Measurements from ENCODE around the gene DRC3.

DRC3 gene

DNA sequence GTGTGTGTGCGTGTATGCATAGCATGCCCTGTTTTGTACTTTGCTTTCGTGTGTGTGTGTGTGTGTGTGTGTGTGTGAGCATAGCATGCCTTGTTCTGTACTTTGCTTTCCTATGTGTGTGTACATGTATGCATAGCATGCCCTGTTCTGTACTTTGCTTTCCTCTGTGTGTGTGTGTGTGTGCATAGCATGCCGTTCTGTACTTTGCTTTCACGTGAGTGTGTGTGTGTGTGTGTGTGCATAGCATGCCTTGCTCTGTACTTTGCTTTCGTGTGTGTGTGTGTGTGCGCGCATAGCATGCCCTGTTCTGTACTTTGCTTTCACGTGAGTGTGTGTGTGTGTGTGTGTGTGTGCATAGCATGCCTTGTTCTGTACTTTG is 27.4 kb downstream of the DRC3 start:
- intact Hi-C loops (cut with micrococcal nuclease), result no loop called here
- H3K27me3 Mint-ChIP-seq, result no peaks in the 10 kb centered on the region
- no peaks in the 10 kb centered on the region for H3K4me1 Mint-ChIP-seq (ENCODE audit: low read depth)

DNA sequence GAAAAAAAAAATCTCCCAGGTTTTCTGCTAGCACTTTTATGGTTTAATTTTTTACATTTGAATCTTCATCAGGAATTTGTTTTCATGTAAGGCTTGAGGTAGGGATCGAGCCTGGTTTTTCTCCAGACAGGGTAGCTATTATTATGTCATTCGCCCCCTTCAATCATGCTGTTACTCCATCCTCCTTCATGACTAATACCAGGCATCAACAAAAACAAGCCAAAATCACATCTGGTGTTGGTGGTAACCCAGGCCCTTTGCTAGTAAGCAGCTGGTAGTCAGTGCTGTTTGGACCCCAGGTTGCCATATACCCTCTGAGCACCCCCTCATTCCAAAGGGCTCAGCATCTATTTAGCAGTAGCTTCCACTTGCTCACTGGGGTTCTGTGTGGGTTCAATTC is 29.5 kb downstream of the DRC3 start:
- no peaks in the 10 kb centered on the region for H3K4me1 Mint-ChIP-seq (ENCODE audit: low read depth)
- intact Hi-C loops (cut with micrococcal nuclease), result no loop called here
- no peak overlapping the region for H3K4me3 Mint-ChIP-seq
- H3K27me3 Mint-ChIP-seq, result no peaks in the 10 kb centered on the region
- H3K27ac Mint-ChIP-seq, result no peak overlapping the region
- H3K36me3 Mint-ChIP-seq (ENCODE audit: low read depth), result peaks cover 30% of the 10 kb centered on the region
- H3K9me3 Mint-ChIP-seq, result no peaks in the 10 kb centered on the region

More for the DNA sequence above, 27.4 kb downstream of the DRC3 start:
- Mint-ChIP-seq H3K9me3 (no peaks in the 10 kb centered on the region), H3K36me3 (ENCODE audit: low read depth) (peaks cover 8% of the 10 kb centered on the region), H3K4me3 (no peak overlapping the region), H3K27ac (no peak overlapping the region)

DNA sequence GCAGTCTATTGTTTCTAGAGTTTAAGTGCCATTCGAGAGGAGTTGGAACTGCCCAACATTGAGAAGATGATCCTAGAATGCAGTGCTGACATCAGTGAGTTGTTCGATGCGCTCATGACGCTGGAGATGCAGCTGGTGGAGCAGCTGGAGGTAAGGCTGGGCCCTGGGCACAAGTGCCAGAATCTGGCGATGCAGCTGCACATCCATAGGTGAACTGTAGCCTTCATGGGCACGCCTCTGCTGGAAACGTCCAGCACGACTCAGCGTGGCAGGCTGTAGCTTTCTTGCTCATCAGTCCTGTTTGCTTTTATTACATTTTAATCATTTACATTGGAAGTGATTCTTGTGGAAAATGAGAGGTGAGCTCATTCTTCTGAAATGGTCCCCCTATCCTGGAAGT is 31.7 kb downstream of the DRC3 start:
- H3K27me3 Mint-ChIP-seq, result no peaks in the 10 kb centered on the region
- H3K27ac Mint-ChIP-seq, result no peak overlapping the region
- intact Hi-C loops (cut with micrococcal nuclease), result no loop called here
- H3K4me3 Mint-ChIP-seq, result no peak overlapping the region
- no peaks in the 10 kb centered on the region for H3K4me1 Mint-ChIP-seq (ENCODE audit: low read depth)
- H3K9me3 Mint-ChIP-seq, result no peaks in the 10 kb centered on the region
- peaks cover 51% of the 10 kb centered on the region for H3K36me3 Mint-ChIP-seq (ENCODE audit: low read depth)

DNA sequence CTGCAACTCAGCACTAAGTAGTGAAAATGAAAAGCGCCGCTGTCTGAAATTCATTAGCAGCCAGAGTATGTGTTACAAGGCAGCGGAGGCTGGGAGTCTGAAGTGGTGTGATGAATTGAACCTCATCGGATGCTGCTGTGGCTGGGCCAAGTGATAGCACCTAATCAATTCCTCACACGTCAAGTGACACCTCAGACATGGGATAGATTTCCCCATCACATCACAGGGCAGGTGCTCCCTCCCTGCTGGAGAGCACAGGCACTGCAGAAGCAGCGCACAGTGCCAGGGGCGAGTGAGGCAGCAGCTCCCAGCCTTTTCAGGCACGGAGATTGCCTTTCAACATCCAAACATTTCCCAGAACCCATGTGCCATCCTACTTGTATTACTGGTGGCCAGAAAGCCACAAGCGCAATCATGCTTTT is 32.2 kb downstream of the DRC3 start:
- H3K27ac Mint-ChIP-seq, result no peak overlapping the region

DNA sequence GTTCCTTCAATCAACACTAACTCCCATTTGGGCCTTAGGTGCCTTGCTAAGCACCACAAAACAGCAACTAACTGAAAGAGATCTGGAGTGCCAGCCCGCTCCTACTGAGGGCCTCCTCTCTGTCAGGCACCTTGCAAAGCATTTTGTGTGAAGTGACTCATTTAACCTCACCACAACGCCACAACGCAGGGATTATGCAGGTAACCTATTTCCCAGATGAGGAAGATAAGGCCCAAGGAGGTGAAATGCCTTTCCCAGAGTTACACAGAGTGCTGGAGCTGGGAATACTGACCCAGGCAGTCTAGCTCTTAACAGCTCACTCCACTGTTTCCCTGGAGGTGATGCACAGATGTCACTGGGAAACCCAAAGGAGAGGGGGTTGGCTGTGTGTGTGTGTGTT is 32.8 kb downstream of the DRC3 start:
- Mint-ChIP-seq H3K36me3 (ENCODE audit: low read depth) (peaks cover 63% of the 10 kb centered on the region), H3K4me3 (no peak overlapping the region), H3K9me3 (no peaks in the 10 kb centered on the region), H3K27ac (no peak overlapping the region), H3K4me1 (ENCODE audit: low read depth) (no peaks in the 10 kb centered on the region), H3K27me3 (no peaks in the 10 kb centered on the region)
- intact Hi-C loops (cut with micrococcal nuclease), result no loop called here

More for the DNA sequence above, 32.2 kb downstream of the DRC3 start:
- H3K36me3 Mint-ChIP-seq (ENCODE audit: low read depth), result peaks cover 57% of the 10 kb centered on the region
- no peaks in the 10 kb centered on the region for H3K9me3 Mint-ChIP-seq
- no peak overlapping the region for H3K4me3 Mint-ChIP-seq
- no peaks in the 10 kb centered on the region for H3K27me3 Mint-ChIP-seq
- intact Hi-C loops (cut with micrococcal nuclease), result no loop called here
- H3K4me1 Mint-ChIP-seq (ENCODE audit: low read depth), result no peaks in the 10 kb centered on the region

DNA sequence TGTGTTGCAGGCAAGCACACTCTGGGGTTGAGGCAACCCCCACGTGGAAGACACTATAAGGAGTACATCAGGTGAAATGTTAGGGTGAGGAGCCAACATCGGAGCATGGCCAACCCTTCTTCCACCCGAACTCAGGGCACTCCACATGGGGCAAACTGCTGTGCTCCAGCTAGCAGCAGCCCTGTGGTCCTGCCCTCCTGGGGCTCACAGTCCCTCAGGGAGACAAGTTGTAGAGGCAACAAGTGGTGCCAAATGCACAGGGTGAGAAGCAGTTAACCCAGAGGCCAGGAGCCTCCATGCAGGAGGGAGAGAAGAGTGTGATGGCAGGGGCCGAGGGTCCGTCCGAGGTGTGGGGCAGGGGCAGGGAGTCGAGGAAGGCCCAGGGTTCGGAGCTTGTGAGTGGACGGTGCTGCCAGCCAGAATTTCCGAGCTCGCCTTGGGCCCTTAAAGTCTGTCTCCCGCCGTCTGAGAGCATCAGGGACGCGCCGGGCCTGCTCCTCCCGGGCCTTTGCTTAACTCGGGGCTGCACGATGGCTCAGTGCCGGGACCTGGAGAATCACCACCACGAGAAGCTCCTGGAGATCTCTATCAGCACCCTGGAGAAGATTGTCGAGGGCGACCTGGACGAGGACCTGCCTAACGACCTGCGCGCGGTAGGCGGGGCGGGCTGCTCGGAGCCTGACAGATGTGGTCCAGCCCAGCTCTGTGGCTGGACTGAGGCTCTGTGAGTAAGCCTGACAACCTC is 34.0 kb downstream of the DRC3 start:
- Mint-ChIP-seq H3K4me3 (no peak overlapping the region), H3K27ac (no peak overlapping the region)
- intact Hi-C loops (cut with micrococcal nuclease), result no loop called here

DNA sequence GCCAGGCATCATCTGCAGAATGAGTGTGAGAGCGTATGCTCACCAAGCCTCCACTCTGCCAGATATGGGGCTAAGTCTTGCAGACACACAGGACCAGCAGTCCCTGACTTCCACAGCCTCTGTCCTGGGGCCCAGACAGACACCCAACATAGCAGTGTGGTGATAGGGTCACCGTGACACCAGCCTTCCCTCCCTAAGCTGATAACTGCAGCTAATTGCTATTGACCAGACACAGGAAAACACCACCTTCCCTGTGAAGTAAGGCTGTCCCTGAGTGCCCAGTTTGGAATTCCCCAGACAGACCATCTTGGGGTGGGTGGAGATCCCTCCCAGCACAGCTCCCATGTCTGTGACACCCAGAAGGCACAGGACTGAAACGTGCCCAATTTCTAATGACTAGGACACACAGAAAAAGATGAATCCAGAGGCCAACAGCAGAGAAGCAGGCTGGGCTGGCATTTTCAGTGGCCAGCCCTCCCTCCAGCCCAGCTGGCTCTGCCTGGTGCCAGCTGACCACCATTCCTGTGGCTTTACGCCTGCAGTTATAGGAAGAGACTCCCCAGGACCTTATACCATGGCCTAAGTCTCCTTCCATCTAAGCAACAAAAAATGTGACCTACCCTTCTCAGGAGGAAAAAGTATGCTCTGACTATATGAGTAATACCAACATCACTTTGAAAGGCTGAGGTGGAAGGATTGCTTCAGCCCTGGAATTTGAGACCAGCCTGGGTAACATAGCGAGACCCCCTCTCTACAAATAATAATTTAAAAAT is 36.0 kb downstream of the DRC3 start:
- peaks cover 95% of the 10 kb centered on the region for H3K36me3 Mint-ChIP-seq (ENCODE audit: low read depth)
- intact Hi-C loops (cut with micrococcal nuclease), result no loop called here
- no peaks in the 10 kb centered on the region for H3K9me3 Mint-ChIP-seq
- H3K27ac Mint-ChIP-seq, result no peak overlapping the region
- H3K27me3 Mint-ChIP-seq, result no peaks in the 10 kb centered on the region
- H3K4me1 Mint-ChIP-seq (ENCODE audit: low read depth), result no peaks in the 10 kb centered on the region
- no peak overlapping the region for H3K4me3 Mint-ChIP-seq

More for the DNA sequence above, 34.0 kb downstream of the DRC3 start:
- Mint-ChIP-seq H3K27me3 (no peaks in the 10 kb centered on the region), H3K9me3 (no peaks in the 10 kb centered on the region), H3K4me1 (ENCODE audit: low read depth) (no peaks in the 10 kb centered on the region), H3K36me3 (ENCODE audit: low read depth) (peaks cover 75% of the 10 kb centered on the region)

DNA sequence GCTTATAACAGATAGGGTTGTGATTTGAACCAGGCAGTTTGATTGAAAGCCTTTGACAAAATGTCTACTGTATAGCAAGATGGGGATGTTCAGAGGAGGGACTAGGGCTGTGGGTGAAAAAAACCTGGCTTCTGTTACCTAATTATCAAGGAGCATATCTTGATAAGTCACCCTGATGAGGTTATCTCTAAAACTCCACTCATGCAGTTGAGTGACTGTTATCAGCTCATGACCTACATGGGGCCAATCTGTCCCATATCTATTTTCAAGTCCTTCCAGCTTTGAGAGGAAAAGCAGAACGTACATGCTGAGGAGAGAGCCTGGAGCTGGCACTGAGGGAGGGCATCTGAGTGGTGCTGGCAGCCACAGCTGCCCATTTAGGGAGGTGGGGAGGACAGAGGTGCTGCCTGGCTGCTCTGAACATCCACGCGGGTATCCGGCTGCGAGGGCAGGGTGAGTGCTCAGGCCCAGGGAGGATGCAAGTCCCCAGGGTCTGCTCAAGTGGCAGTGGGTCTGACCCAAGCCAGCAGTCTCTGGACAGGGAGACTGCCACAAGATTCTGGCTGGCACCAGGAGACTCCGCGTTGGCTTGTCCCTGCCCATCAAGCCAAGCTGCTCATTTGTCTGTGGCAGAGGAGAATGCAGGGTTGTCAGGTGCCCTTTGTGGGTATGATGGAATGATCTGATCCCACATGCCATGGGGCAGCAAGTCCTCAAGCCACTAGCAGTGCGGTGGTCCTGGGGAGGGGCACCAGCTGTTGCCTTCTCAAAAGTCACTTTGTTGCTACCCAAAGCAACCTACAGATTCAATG is 37.2 kb downstream of the DRC3 start:
- Mint-ChIP-seq H3K36me3 (ENCODE audit: low read depth) (peaks cover 99% of the 10 kb centered on the region), H3K27ac (no peak overlapping the region), H3K4me1 (ENCODE audit: low read depth) (no peaks in the 10 kb centered on the region), H3K4me3 (no peak overlapping the region), H3K27me3 (no peaks in the 10 kb centered on the region), H3K9me3 (no peaks in the 10 kb centered on the region)
- intact Hi-C loops (cut with micrococcal nuclease), result no loop called here

DNA sequence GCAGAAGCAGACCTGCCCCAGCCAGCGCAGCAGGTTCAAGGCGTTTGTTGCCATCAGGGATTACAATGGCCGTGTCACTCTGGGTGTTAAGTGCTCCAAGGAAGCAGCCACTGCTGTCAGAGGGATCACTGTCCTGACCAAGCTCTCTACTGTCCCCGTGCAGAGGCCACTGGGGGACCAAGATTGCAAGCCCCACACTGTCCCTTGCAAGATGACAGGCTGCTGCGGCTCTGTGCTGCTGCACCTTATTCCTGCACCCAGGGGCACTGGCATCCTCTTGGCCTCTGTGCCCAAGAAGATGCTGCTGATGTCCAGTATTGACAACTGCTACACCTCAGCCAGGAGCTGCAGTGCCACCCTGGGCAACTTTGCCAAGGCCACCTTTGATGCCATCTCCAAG is 38.6 kb downstream of the DRC3 start:
- intact Hi-C loops (cut with micrococcal nuclease), result no loop called here
- H3K4me1 Mint-ChIP-seq (ENCODE audit: low read depth), result no peaks in the 10 kb centered on the region
- H3K36me3 Mint-ChIP-seq (ENCODE audit: low read depth), result peaks cover 100% of the 10 kb centered on the region
- H3K4me3 Mint-ChIP-seq, result no peak overlapping the region
- no peaks in the 10 kb centered on the region for H3K9me3 Mint-ChIP-seq
- H3K27me3 Mint-ChIP-seq, result no peaks in the 10 kb centered on the region
- no peak overlapping the region for H3K27ac Mint-ChIP-seq

DNA sequence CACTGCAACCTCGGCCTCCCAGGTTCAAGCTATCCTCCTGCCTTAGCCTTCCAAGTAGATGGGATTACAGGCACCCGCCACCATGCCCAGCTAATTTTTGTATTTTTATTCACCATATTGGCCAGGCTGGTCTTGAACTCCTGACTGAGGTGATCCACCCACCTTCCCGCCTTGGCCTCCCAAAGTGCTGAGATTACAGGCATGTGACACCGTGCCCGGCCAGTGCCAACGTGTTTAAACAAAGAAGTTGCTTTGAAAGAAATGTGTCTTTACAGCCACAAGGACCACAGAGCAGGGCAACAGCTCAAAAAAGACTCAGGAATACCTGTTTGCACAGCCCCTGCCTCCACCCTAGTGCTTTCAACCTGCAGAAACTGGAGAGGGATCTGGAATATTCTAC is 41.3 kb downstream of the DRC3 start:
- intact Hi-C loops (cut with micrococcal nuclease), result no loop called here
- Mint-ChIP-seq H3K27me3 (no peaks in the 10 kb centered on the region), H3K4me3 (no peak overlapping the region), H3K9me3 (no peaks in the 10 kb centered on the region), H3K4me1 (ENCODE audit: low read depth) (no peaks in the 10 kb centered on the region), H3K36me3 (ENCODE audit: low read depth) (peaks cover 100% of the 10 kb centered on the region), H3K27ac (no peak overlapping the region)

DNA sequence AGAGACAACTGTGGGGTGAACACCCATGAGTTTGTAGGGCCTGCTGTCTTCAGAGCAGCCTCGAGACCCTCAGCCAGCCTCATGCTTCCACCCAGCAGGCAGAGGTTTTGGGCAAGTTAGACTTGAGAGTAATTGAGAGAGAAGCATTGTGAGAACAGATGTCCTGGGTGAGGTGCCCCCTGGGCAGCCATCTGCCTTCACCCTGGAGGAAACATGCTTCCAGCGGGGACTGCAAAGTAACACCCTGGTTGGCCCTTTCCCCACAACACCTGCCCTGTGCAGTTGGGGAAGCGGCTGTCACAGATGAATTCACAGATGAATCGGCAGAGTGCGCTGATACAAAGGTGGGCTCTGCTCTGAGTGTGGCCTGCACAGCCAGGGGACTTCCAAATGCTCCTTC is 42.9 kb downstream of the DRC3 start:
- Mint-ChIP-seq H3K27me3 (no peaks in the 10 kb centered on the region), H3K4me3 (no peak overlapping the region), H3K27ac (no peak overlapping the region), H3K4me1 (ENCODE audit: low read depth) (no peaks in the 10 kb centered on the region), H3K9me3 (no peaks in the 10 kb centered on the region), H3K36me3 (ENCODE audit: low read depth) (peaks cover 100% of the 10 kb centered on the region)
- intact Hi-C loops (cut with micrococcal nuclease), result no loop called here

DNA sequence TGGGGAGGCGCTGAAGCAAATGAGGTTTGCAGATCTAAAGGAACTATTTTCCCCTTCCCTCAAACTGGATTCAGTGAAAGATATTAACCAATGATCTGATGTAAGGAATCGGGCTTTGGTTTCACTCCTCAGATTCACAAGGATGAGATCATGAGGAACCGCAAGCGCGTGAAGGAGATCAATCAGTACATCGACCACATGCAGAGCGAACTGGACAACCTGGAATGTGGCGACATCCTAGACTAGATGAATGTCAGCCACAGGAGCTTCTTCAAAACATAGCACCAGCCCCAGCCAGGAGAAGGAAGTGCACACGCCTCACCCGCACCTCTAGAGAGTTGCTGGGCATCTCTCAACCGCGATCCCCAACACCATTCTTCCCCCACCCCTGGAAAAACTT is 43.8 kb downstream of the DRC3 start:
- intact Hi-C loops (cut with micrococcal nuclease), result no loop called here
- H3K4me3 Mint-ChIP-seq, result no peak overlapping the region
- H3K27me3 Mint-ChIP-seq, result no peaks in the 10 kb centered on the region
- H3K27ac Mint-ChIP-seq, result no peak overlapping the region
- no peaks in the 10 kb centered on the region for H3K9me3 Mint-ChIP-seq
- H3K4me1 Mint-ChIP-seq (ENCODE audit: low read depth), result no peaks in the 10 kb centered on the region
- H3K36me3 Mint-ChIP-seq (ENCODE audit: low read depth), result peaks cover 100% of the 10 kb centered on the region

DNA sequence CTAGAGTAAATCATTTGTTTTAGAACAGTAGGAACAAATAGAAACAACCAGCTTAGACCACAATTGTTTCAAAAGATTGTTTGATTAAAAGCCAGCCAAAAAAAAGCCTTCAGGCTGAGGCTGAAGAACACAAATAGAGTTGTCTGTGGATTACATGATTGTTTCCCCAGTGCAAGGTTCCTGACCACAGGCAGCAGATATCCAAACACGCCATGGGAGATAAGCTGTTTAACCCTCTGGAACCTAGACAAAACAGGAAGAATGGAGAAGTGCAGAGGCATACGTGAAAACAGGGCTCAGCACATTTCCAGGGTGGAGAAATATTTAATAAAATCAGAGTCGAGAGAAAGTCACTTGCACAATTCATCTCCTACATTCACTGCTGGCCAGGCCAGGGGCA is 45.3 kb downstream of the DRC3 start:
- Mint-ChIP-seq H3K27me3 (no peaks in the 10 kb centered on the region), H3K9me3 (no peaks in the 10 kb centered on the region), H3K4me1 (ENCODE audit: low read depth) (no peaks in the 10 kb centered on the region), H3K36me3 (ENCODE audit: low read depth) (peaks cover 99% of the 10 kb centered on the region), H3K27ac (no peak overlapping the region), H3K4me3 (no peak overlapping the region)
- intact Hi-C loops (cut with micrococcal nuclease), result no loop called here

DNA sequence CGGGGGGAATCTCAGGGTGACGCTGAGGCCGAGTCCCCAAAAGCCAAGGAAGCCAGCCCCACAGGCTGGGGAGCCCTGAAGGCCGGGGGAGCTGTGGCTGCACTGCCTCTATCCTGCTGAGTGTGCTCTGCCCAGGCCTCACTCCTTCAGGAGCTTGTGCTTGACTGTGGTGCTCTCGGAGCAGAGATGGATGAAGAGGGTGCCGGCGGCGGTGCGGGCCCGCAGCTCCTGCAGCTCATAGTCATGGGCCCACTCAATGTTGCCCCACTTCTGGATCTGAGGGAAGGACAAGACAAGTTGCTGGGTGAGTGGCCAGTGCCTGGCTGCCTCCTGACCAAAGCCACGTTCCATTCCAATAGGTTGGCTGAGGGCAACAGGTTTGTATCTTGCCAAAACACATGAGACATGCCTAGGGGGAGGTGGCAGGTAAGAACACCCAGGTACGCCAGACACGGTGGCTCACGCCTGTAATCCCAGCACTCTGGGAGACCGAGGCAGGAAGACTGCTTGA is 45.8 kb downstream of the DRC3 start:
- intact Hi-C loops (cut with micrococcal nuclease), result no loop called here
- peaks cover 98% of the 10 kb centered on the region for H3K36me3 Mint-ChIP-seq (ENCODE audit: low read depth)
- no peaks in the 10 kb centered on the region for H3K9me3 Mint-ChIP-seq
- H3K4me3 Mint-ChIP-seq, result no peak overlapping the region
- H3K4me1 Mint-ChIP-seq (ENCODE audit: low read depth), result no peaks in the 10 kb centered on the region
- H3K27ac Mint-ChIP-seq, result no peak overlapping the region
- H3K27me3 Mint-ChIP-seq, result no peaks in the 10 kb centered on the region

Data from dendritic cell treated with granulocyte-macrophage colony-stimulating factor and Interleukin-4, amounts not matched to agents 40 ng/mL and 50 ng/mL, for 4 days (primary cell).